ENCODE results near the gene EML6. TPM values are rescaled to one million over a fixed set of nuclear protein-coding genes. Genes with fewer than 3 reads are reported as not detected.

The EML6 gene
- total RNA-seq, 1 experiment from 2014 or later = 1.5 TPM

- no peak overlapping the region for H3K4me3 Mint-ChIP-seq
- Histone ChIP-seq H3K23me2 (ENCODE audit: insufficient read length, low read depth, low read length, poor library complexity, severe bottlenecking) (no peaks in the 10 kb centered on the region), H3K27ac (ENCODE audit: insufficient read length, low read depth, low read length) (no peak overlapping the region), H4K91ac (ENCODE audit: insufficient read length, low read depth, low read length) (no peak overlapping the region), H3K9me3 (ENCODE audit: control insufficient read depth, low read depth, low read length) (no peaks in the 10 kb centered on the region), H3K4me1 (ENCODE audit: insufficient read depth, low read length) (no peaks in the 10 kb centered on the region), H3K14ac (ENCODE audit: insufficient read depth, low read length) (no peak overlapping the region), H3K18ac (ENCODE audit: insufficient read length, low read depth, low read length) (no peak overlapping the region), H3K79me2 (ENCODE audit: insufficient read depth, low read length) (no peaks in the 10 kb centered on the region), H3K56ac (ENCODE audit: insufficient read length, low read depth, low read length) (no peak overlapping the region), H3K27me3 (ENCODE audit: insufficient read depth, low read length) (no peaks in the 10 kb centered on the region), H2AK5ac (ENCODE audit: insufficient read length, low read length) (no peak overlapping the region), H3K4me2 (ENCODE audit: insufficient read depth, insufficient read length, low read length) (no peak overlapping the region), H3T11ph (ENCODE audit: low read length) (no peak overlapping the region), H2BK120ac (ENCODE audit: low read depth, low read length, poor library complexity, severe bottlenecking) (no peak overlapping the region), H2BK5ac (ENCODE audit: insufficient read length, low read length) (no peak overlapping the region), H2BK20ac (ENCODE audit: low read depth, low read length, poor library complexity, severe bottlenecking) (no peak overlapping the region), H3K4ac (ENCODE audit: low read depth, low read length) (no peak overlapping the region), H4K8ac (replicated peaks; ENCODE audit: insufficient read length, low read depth, low read length) (no peak overlapping the region), H2BK12ac (ENCODE audit: insufficient read length, low read depth, low read length) (no peak overlapping the region), H3K9ac (ENCODE audit: extremely low read depth, insufficient read length, low read length) (no peak overlapping the region), H3K79me1 (ENCODE audit: insufficient read depth, low read depth, low read length, poor library complexity, severe bottlenecking) (no peaks in the 10 kb centered on the region), H3K23ac (ENCODE audit: insufficient read length, low read depth, low read length) (no peak overlapping the region), H4K20me1 (ENCODE audit: control insufficient read depth, insufficient read depth, insufficient read length) (no peaks in the 10 kb centered on the region), H4K5ac (ENCODE audit: insufficient read length, low read depth, low read length) (no peak overlapping the region), H2BK15ac (ENCODE audit: low read depth, low read length) (no peak overlapping the region), H2AFZ (ENCODE audit: low read length) (no peak overlapping the region)
- H3K27ac Mint-ChIP-seq = no peak overlapping the region
- no peaks in the 10 kb centered on the region for H3K4me1 Mint-ChIP-seq
- no peaks in the 10 kb centered on the region for H3K27me3 Mint-ChIP-seq (ENCODE audit: low read depth)
- TF ChIP-seq, protein P1, sequence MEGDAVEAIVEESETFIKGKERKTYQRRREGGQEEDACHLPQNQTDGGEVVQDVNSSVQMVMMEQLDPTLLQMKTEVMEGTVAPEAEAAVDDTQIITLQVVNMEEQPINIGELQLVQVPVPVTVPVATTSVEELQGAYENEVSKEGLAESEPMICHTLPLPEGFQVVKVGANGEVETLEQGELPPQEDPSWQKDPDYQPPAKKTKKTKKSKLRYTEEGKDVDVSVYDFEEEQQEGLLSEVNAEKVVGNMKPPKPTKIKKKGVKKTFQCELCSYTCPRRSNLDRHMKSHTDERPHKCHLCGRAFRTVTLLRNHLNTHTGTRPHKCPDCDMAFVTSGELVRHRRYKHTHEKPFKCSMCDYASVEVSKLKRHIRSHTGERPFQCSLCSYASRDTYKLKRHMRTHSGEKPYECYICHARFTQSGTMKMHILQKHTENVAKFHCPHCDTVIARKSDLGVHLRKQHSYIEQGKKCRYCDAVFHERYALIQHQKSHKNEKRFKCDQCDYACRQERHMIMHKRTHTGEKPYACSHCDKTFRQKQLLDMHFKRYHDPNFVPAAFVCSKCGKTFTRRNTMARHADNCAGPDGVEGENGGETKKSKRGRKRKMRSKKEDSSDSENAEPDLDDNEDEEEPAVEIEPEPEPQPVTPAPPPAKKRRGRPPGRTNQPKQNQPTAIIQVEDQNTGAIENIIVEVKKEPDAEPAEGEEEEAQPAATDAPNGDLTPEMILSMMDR (conservative IDR thresholded peaks at IDR 0.05) = no peak
- peaks cover 0 to 3% (median 0%) of the 10 kb centered on the region in 3 experiments; a peak in 1 of 7 replicates for H3K36me3 Mint-ChIP-seq (ENCODE audit: insufficient read depth in 1 of 3, low read depth in 3 of 3)
- DNase-seq = no peak
- H3K9me3 Mint-ChIP-seq = peaks cover 12 to 13% of the 10 kb centered on the region in 2 experiments; a peak in 4 of 5 replicates
- no CpG with 5 or more reads among the region's 8 CpGs for WGBS (ENCODE audit: extremely low coverage, insufficient read length, low lambda C conversion rate)
Measured at GRCh38 chr2:54936766-54937165, 213.3 kb downstream of the EML6 start.
